ENCODE data around the gene NLRP8. TPM values are rescaled to one million over a fixed set of nuclear protein-coding genes. Genes with fewer than 3 reads are reported as not detected.
"Not testable (repeated sequence)": the region's sequence is repeated elsewhere in the genome, so short reads cannot be mapped to it uniquely, and the experiment has no call there.

NLRP8 gene
- polyA plus RNA-seq, 4 donors = not detected

- no peak for DNase-seq (ENCODE audit: low read depth in 4 of 4, low spot score in 3 of 4)
These were observed 14.6 kb downstream of the NLRP8 start for GRCh38 chr19:55962186-55962585.

GRCh38 chr19:55973982-55974381 lies 26.4 kb downstream of the NLRP8 start:
- no peak for DNase-seq (ENCODE audit: low read depth in 4 of 4, low spot score in 3 of 4)

- DNase-seq (ENCODE audit: low read depth in 4 of 4, low spot score in 3 of 4) = no peak
These were observed 32.8 kb downstream of the NLRP8 start for GRCh38 chr19:55980415-55980814.

- no peak for DNase-seq (ENCODE audit: low read depth in 4 of 4, low spot score in 3 of 4)
These were observed 37.6 kb downstream of the NLRP8 start for GRCh38 chr19:55985254-55985653.

- no peak for DNase-seq (ENCODE audit: low read depth in 4 of 4, low spot score in 3 of 4)
These were observed 38.9 kb downstream of the NLRP8 start, which contains the start of gene NLRP5 for GRCh38 chr19:55986487-55986886. Gene NLRP5, plus strand, starts transcription at chr19:55986775.

- no peak for DNase-seq (ENCODE audit: low read depth in 4 of 4, low spot score in 3 of 4)
These were observed 43.2 kb downstream of the NLRP8 start for GRCh38 chr19:55990831-55991230.

GRCh38 chr19:55993492-55993891 lies 45.9 kb downstream of the NLRP8 start:
- no peak for DNase-seq (ENCODE audit: low read depth in 4 of 4, low spot score in 3 of 4)

- DNase-seq (ENCODE audit: low read depth in 4 of 4, low spot score in 3 of 4) = no peak
These were observed 67.1 kb downstream of the NLRP8 start for GRCh38 chr19:56014765-56015164.

- DNase-seq (ENCODE audit: low read depth in 4 of 4, low spot score in 3 of 4) = peak in 1 of 4 donors; percentile 1
These were observed 68.1 kb downstream of the NLRP8 start for GRCh38 chr19:56015756-56016155.

- not testable (repeated sequence) for DNase-seq (ENCODE audit: low read depth in 4 of 4, low spot score in 3 of 4)
These were observed 71.7 kb downstream of the NLRP8 start for GRCh38 chr19:56019325-56019724.

- DNase-seq (ENCODE audit: low read depth in 4 of 4, low spot score in 3 of 4) = not testable (repeated sequence)
These were observed 72.8 kb downstream of the NLRP8 start for GRCh38 chr19:56020355-56020975.

- no peak for DNase-seq (ENCODE audit: low read depth in 4 of 4, low spot score in 3 of 4)
These were observed 79.1 kb downstream of the NLRP8 start for GRCh38 chr19:56026769-56027168.

Other genes with a start within 250 kb of the NLRP8 start
- under 1 TPM in 2 of 4 donors, not detected in 2; 0.04 to 0.10 TPM for gene NLRP9, start 209.4 kb upstream of the NLRP8 start, polyA plus RNA-seq (ENCODE audit: insufficient read length in 4 of 4)
- gene RFPL4A, start 188.7 kb upstream of the NLRP8 start, polyA plus RNA-seq (ENCODE audit: insufficient read length in 4 of 4) = not detected
- gene RFPL4AL1, start 178.7 kb upstream of the NLRP8 start, polyA plus RNA-seq (ENCODE audit: insufficient read length in 4 of 4) = under 1 TPM in 2 of 4 donors, not detected in 2; 0.17 to 0.20 TPM
- under 1 TPM in 3 of 4 donors, not detected in 1; 0.11 to 0.19 (median 0.15) TPM for gene NLRP11, start 115.8 kb upstream of the NLRP8 start, polyA plus RNA-seq (ENCODE audit: insufficient read length in 4 of 4)
- gene NLRP4, start 111.3 kb upstream of the NLRP8 start, polyA plus RNA-seq (ENCODE audit: insufficient read length in 4 of 4) = not detected
- not detected for gene NLRP13, start 15.5 kb upstream of the NLRP8 start, polyA plus RNA-seq (ENCODE audit: insufficient read length in 4 of 4)
- not detected for gene NLRP5, start 38.9 kb downstream of the NLRP8 start, polyA plus RNA-seq (ENCODE audit: insufficient read length in 4 of 4)
- 10 to 100 TPM; 11.1 to 25.0 (median 13.3) TPM for gene ZNF787, start 173.5 kb downstream of the NLRP8 start, polyA plus RNA-seq (ENCODE audit: insufficient read length in 4 of 4)
- 10 to 100 TPM; 19.3 to 43.5 (median 23.5) TPM for gene ZNF444, start 193.5 kb downstream of the NLRP8 start, polyA plus RNA-seq (ENCODE audit: insufficient read length in 4 of 4)
- not detected for gene GALP, start 228.2 kb downstream of the NLRP8 start, polyA plus RNA-seq (ENCODE audit: insufficient read length in 4 of 4)
- under 1 TPM in 1 of 4 donors, not detected in 3; 0.15 TPM for gene ZSCAN5B, start 250.0 kb downstream of the NLRP8 start, polyA plus RNA-seq (ENCODE audit: insufficient read length in 4 of 4)

All from left renal pelvis (tissue), 4 donors.